Measurements from ENCODE around the gene ADAMTS12. TPM values are rescaled to one million over a fixed set of nuclear protein-coding genes. Genes with fewer than 3 reads are reported as not detected.

Gene ADAMTS12
- total RNA-seq, 2 experiments from 2014 or later = not detected

Other genes with a start within 250 kb of the ADAMTS12 start
- not detected for gene RXFP3, start 44.4 kb upstream of the ADAMTS12 start, total RNA-seq
- gene SLC45A2, start 92.7 kb upstream of the ADAMTS12 start, total RNA-seq = under 1 TPM in 1 of 2 experiments, not detected in 1; 0.23 TPM
- gene AMACR, start 116.1 kb upstream of the ADAMTS12 start, total RNA-seq = 1 to 10 TPM; 7.5 to 7.8 TPM
- gene C1QTNF3, start 151.2 kb upstream of the ADAMTS12 start, total RNA-seq = 1 to 10 TPM; 2.5 to 3.3 TPM

Data from activated CD4-positive, alpha-beta memory T cell treated with anti-CD3 and anti-CD28 coated beads, Interleukin-2, amount 10 ng/mL, durations not matched to agents 7 days and 5 days (primary cell).